ENCODE measurements around the gene RPL10A. TPM values are rescaled to one million over a fixed set of nuclear protein-coding genes. Genes with fewer than 3 reads are reported as not detected.

RPL10A gene
- total and polyA plus RNA-seq, 10 donors = 962 to 3,148 (median 1,054) TPM

DNA sequence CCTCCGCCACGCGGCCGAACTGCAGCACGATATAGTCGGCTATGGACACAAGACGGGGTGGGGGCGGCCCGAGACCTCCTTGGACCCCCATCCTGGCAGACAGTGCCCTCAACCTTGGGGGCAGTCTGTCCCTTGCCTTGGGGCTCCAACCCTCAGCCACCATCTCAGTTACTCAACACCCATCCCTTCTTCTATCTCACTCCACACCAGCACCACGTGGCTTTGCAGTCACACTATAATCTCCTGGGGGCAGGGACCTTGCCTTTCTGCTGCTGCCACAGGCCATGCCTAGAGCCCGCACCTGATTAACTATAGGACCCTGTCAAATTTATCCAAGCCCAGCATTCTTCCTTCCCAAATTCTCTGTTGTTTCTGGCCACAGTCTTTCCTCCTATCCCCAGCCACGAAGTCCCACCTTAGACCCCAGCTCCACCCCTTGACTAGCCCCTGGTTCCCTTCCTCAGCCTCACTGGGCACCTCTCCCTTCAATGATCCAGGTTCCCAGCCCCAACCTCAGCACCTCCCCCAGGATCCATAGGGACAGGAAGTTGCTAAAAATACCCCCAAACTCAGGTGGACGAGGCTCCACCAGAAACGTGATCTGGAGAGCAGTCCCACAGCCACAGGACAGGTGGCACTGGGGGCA, 30.3 kb downstream of the RPL10A start:
- TF ChIP-seq POLR2AphosphoS5 (IDR thresholded peaks at IDR 0.05) (no peak), CTCF (IDR thresholded peaks at IDR 0.05 in 8 of 11, conservative IDR thresholded peaks at IDR 0.05 in 3 of 11) (no peak), POLR2A (IDR thresholded peaks at IDR 0.05) (no peak)
- no peak for DNase-seq
- H3K27ac ChIP-seq = peak overlapping the region in 6 of 8 donors; percentile 57 to 86 (median 84)
- peak overlapping the region in 6 of 8 donors; percentile 59 to 86 (median 70) for H3K4me3 ChIP-seq
- WGBS, 5 donors = 44 to 58% (median 47%) methylated on average over 5 to 14 of the region's 14 CpGs
- intact Hi-C loops (cut with DNase I; ENCODE audit: low total_unique reads) = no loop called here
- no peaks in the 10 kb centered on the region for H3K9me3 ChIP-seq
- H3K36me3 ChIP-seq = no peaks in the 10 kb centered on the region
- H3K27me3 ChIP-seq (replicated peaks in 1 of 7) = peaks cover 0 to 92% (median 25%) of the 10 kb centered on the region in 7 donors
- H3K4me1 ChIP-seq = peaks cover 5 to 49% (median 32%) of the 10 kb centered on the region in 6 donors

GRCh38 chr6:35499372-35499771, 31.2 kb downstream of the RPL10A start:
- no peaks in the 10 kb centered on the region for H3K9me3 ChIP-seq
- peaks cover 0 to 99% (median 26%) of the 10 kb centered on the region in 7 donors for H3K27me3 ChIP-seq (replicated peaks in 1 of 7)
- WGBS, 5 donors = 80 to 92% (median 86%) methylated on average over 4 of the region's 4 CpGs
- H3K4me3 ChIP-seq = no peak overlapping the region
- peaks cover 5 to 41% (median 25%) of the 10 kb centered on the region in 6 donors for H3K4me1 ChIP-seq
- TF ChIP-seq POLR2AphosphoS5 (IDR thresholded peaks at IDR 0.05) = no peak
- TF ChIP-seq CTCF (IDR thresholded peaks at IDR 0.05 in 8 of 11, conservative IDR thresholded peaks at IDR 0.05 in 3 of 11) = no peak
- no peak for TF ChIP-seq POLR2A (IDR thresholded peaks at IDR 0.05)
- H3K27ac ChIP-seq = no peak overlapping the region
- intact Hi-C loops (cut with DNase I; ENCODE audit: low total_unique reads) = no loop called here
- DNase-seq = no peak
- no peaks in the 10 kb centered on the region for H3K36me3 ChIP-seq

GRCh38 chr6:35500782-35501181, 32.6 kb downstream of the RPL10A start:
- 78 to 92% (median 89%) methylated on average over 5 to 6 of the region's 6 CpGs for WGBS, 5 donors
- no peak for DNase-seq
- no peaks in the 10 kb centered on the region for H3K9me3 ChIP-seq
- TF ChIP-seq POLR2AphosphoS5 (IDR thresholded peaks at IDR 0.05) = no peak
- no peak for TF ChIP-seq POLR2A (IDR thresholded peaks at IDR 0.05)
- TF ChIP-seq CTCF (IDR thresholded peaks at IDR 0.05 in 8 of 11, conservative IDR thresholded peaks at IDR 0.05 in 3 of 11) = no peak
- no peak overlapping the region for H3K4me3 ChIP-seq
- no peak overlapping the region for H3K27ac ChIP-seq
- H3K27me3 ChIP-seq (replicated peaks in 1 of 7) = peaks cover 0 to 99% (median 30%) of the 10 kb centered on the region in 7 donors
- no peaks in the 10 kb centered on the region for H3K36me3 ChIP-seq
- intact Hi-C loops (cut with DNase I; ENCODE audit: low total_unique reads) = no loop called here
- peaks cover 5 to 27% (median 21%) of the 10 kb centered on the region in 6 donors for H3K4me1 ChIP-seq

GRCh38 chr6:35501784-35502183, 33.6 kb downstream of the RPL10A start:
- Histone ChIP-seq H3K36me3 (no peaks in the 10 kb centered on the region), H3K27me3 (replicated peaks in 1 of 7) (peaks cover 0 to 98% (median 33%) of the 10 kb centered on the region in 7 donors), H3K4me1 (peaks cover 5 to 17% (median 13%) of the 10 kb centered on the region in 6 donors), H3K27ac (no peak overlapping the region), H3K4me3 (no peak overlapping the region), H3K9me3 (no peaks in the 10 kb centered on the region)
- no peak for TF ChIP-seq CTCF (IDR thresholded peaks at IDR 0.05 in 8 of 11, conservative IDR thresholded peaks at IDR 0.05 in 3 of 11)
- intact Hi-C loops (cut with DNase I; ENCODE audit: low total_unique reads) = no loop called here
- 86 to 100% (median 94%) methylated on average over 2 of the region's 2 CpGs for WGBS, 5 donors
- DNase-seq = no peak

Measured in spleen (tissue), 11 donors.